ENCODE results near the gene SDHAF1. TPM values are rescaled to one million over a fixed set of nuclear protein-coding genes. Genes with fewer than 3 reads are reported as not detected.

Gene SDHAF1
- total RNA-seq, 4 donors from 2014 or later = 42.8 to 54.9 (median 49.9) TPM

GRCh38 chr19:35986111-35986510, 8.9 kb upstream of the SDHAF1 start:
- H3K27ac ChIP-seq = no peak overlapping the region
- DNase-seq = no peak
- H3K27me3 ChIP-seq = peaks cover 19 to 39% (median 37%) of the 10 kb centered on the region in 3 donors
- H3K9me3 ChIP-seq = no peaks in the 10 kb centered on the region
- peaks cover 0 to 5% of the 10 kb centered on the region in 2 donors for H3K4me1 ChIP-seq
- TF ChIP-seq CTCF (IDR thresholded peaks at IDR 0.05 in 4 of 5, conservative IDR thresholded peaks at IDR 0.05 in 1 of 5) (no peak), POLR2A (IDR thresholded peaks at IDR 0.05) (no peak)
- in situ Hi-C loops (cut with MboI; ENCODE audit: low sequenced_read_pairs in 4 of 4) = no loop called here
- no peak for ATAC-seq
- H3K36me3 ChIP-seq = no peaks in the 10 kb centered on the region
- no peak overlapping the region for H3K4me3 ChIP-seq
- intact Hi-C loops (cut with DNase I; ENCODE audit: low total_unique reads) = no loop called here

- H3K27ac ChIP-seq = no peak overlapping the region
- TF ChIP-seq POLR2A (IDR thresholded peaks at IDR 0.05) (no peak), CTCF (IDR thresholded peaks at IDR 0.05 in 4 of 5, conservative IDR thresholded peaks at IDR 0.05 in 1 of 5) (no peak)
- H3K36me3 ChIP-seq = no peaks in the 10 kb centered on the region
- ATAC-seq = no peak
- H3K4me3 ChIP-seq = peak overlapping the region in 3 of 4 donors; percentile 5 to 33 (median 25)
- peaks cover 0 to 5% of the 10 kb centered on the region in 2 donors for H3K4me1 ChIP-seq
- peaks cover 19 to 39% (median 37%) of the 10 kb centered on the region in 3 donors for H3K27me3 ChIP-seq
- no peak for DNase-seq
- in situ Hi-C loops (cut with MboI; ENCODE audit: low sequenced_read_pairs in 4 of 4) = no loop called here
- intact Hi-C loops (cut with DNase I; ENCODE audit: low total_unique reads) = no loop called here
- H3K9me3 ChIP-seq = no peaks in the 10 kb centered on the region
Observed at GRCh38 chr19:35986664-35987570, 8.1 kb upstream of the SDHAF1 start.

GRCh38 chr19:35987571-35987896, 7.5 kb upstream of the SDHAF1 start:
- Histone ChIP-seq H3K4me3 (peak overlapping the region in 2 of 4 donors; percentile 25 to 33), H3K27me3 (peaks cover 19 to 39% (median 37%) of the 10 kb centered on the region in 3 donors), H3K36me3 (no peaks in the 10 kb centered on the region), H3K9me3 (no peaks in the 10 kb centered on the region), H3K27ac (no peak overlapping the region), H3K4me1 (peaks cover 0 to 5% of the 10 kb centered on the region in 2 donors)
- in situ Hi-C loops (cut with MboI; ENCODE audit: low sequenced_read_pairs in 4 of 4) = no loop called here
- no peak for DNase-seq
- ATAC-seq = no peak
- intact Hi-C loops (cut with DNase I; ENCODE audit: low total_unique reads) = no loop called here
- no peak for TF ChIP-seq CTCF (IDR thresholded peaks at IDR 0.05 in 4 of 5, conservative IDR thresholded peaks at IDR 0.05 in 1 of 5)
- TF ChIP-seq POLR2A (IDR thresholded peaks at IDR 0.05) = no peak

GRCh38 chr19:35988824-35989223, 6.2 kb upstream of the SDHAF1 start:
- H3K9me3 ChIP-seq = no peaks in the 10 kb centered on the region
- no peak overlapping the region for H3K4me3 ChIP-seq
- H3K36me3 ChIP-seq = no peaks in the 10 kb centered on the region
- no peak for TF ChIP-seq POLR2A (IDR thresholded peaks at IDR 0.05)
- no peak for TF ChIP-seq CTCF (IDR thresholded peaks at IDR 0.05 in 4 of 5, conservative IDR thresholded peaks at IDR 0.05 in 1 of 5)
- in situ Hi-C loops (cut with MboI; ENCODE audit: low sequenced_read_pairs in 4 of 4) (no loop called here), intact Hi-C loops (cut with DNase I; ENCODE audit: low total_unique reads) (no loop called here)
- peaks cover 0 to 6% of the 10 kb centered on the region in 2 donors for H3K4me1 ChIP-seq
- no peak overlapping the region for H3K27ac ChIP-seq
- H3K27me3 ChIP-seq = peaks cover 19 to 39% (median 37%) of the 10 kb centered on the region in 3 donors
- ATAC-seq = no peak
- no peak for DNase-seq

Data from gastrocnemius medialis (tissue), 4 donors.